UCSD-AML1 (cell line): ENCODE measurements around the gene DEFB124.
"Not testable (repeated sequence)": the region's sequence is repeated elsewhere in the genome, so short reads cannot be mapped to it uniquely, and the experiment has no call there.

Experiments
- DNase-seq: peaks from one replicate; lab custom pipeline; 2025; ENCODE audit not compliant: unreplicated experiment; lab: John Stamatoyannopoulos, UW

DEFB124 gene, protein sequence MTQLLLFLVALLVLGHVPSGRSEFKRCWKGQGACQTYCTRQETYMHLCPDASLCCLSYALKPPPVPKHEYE

GRCh38 chr20:31474758-31475427, at the start of gene DEFB124, which contains the start of gene REM1:
Gene DEFB124 (minus strand): TSS chr20:31475127. CDS start chr20:31473013, 2,114 bp downstream.
Gene REM1 (plus strand): TSS chr20:31475288. CDS start chr20:31476446, 1,158 bp downstream.
- no peak for DNase-seq

- peak; percentile 74 for DNase-seq
These were observed 48.7 kb upstream of the DEFB124 start for GRCh38 chr20:31523361-31524283.

DNA sequence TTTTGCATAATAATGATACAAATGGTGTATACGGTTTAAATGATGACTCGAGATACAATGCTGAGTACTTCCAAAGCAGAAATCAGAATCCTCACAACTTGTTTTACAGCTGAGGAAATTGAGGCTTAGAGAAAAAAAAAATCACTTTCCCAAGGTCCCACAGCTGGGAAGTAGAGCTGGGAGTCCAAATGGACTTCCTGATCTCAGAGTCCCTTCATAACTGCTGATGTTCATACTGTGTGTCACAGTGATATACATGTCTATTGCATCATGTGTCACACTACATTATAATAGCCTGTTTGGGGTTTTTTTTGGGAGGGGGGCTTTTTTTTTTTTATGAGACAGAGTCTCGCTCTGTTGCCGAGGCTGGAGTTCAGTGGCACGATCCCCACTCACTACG, 47.8 kb upstream of the DEFB124 start:
- DNase-seq, result no peak

DNA sequence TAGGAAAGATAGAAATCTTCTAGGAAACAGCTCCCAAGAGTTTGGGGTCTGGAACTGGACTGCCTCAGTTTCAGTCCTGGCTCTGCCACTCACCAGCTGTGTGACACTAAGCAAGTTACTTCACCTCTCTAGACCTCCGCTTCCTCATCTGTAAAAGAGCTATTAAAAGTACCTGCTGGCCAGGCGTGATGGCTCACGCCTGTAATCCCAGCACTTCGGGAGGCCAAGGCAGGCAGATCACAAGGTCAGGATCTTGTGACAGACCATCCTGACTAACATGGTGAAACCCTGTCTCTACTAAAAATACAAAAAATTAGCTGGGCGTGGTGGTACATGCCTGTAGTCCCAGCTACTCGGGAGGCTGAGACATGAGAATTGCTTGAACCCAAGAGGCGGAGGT, 46.3 kb upstream of the DEFB124 start:
- not testable (repeated sequence) for DNase-seq

GRCh38 chr20:31517373-31517772, 42.4 kb upstream of the DEFB124 start:
- DNase-seq, result peak; percentile 57

- DNase-seq, result no peak
These were observed 41.7 kb upstream of the DEFB124 start for GRCh38 chr20:31516651-31517050.

DNA sequence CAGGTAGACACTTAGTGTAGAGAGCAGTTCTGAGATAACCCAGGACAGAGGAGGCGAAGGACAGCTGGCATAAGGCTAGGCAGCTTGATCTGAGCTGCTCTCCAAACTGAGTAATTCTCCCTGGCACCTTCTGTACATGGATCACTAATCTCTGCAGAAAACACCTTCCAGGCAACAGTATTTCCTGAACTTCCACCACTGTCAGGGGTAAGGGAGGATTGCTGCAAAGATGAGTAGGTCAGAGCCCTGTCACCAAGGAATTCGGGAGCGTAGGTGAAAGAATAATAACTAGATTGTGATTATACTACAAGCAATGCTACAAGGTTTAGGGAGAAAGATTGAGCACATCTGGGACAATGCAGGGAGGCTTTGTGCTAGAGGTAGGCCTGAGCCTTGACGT, 41.2 kb upstream of the DEFB124 start:
- DNase-seq, result no peak

DNA sequence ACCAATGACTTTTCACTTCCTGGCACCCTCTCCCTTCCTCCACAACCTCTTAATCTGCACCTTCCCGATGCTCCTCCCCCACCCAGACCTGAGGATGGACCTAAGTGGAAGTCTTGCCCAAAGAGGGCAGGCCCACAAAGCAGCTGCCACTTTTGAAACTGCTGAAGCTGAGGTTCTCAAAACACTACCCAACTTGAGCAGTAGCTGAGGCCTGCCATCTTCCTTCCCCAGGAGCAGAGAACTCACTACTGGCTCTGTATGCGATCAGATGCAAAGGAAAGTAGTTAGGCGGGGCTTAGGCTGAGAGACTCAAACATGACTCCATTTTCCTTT, 40.8 kb upstream of the DEFB124 start:
- peak; percentile 48 for DNase-seq

DNA sequence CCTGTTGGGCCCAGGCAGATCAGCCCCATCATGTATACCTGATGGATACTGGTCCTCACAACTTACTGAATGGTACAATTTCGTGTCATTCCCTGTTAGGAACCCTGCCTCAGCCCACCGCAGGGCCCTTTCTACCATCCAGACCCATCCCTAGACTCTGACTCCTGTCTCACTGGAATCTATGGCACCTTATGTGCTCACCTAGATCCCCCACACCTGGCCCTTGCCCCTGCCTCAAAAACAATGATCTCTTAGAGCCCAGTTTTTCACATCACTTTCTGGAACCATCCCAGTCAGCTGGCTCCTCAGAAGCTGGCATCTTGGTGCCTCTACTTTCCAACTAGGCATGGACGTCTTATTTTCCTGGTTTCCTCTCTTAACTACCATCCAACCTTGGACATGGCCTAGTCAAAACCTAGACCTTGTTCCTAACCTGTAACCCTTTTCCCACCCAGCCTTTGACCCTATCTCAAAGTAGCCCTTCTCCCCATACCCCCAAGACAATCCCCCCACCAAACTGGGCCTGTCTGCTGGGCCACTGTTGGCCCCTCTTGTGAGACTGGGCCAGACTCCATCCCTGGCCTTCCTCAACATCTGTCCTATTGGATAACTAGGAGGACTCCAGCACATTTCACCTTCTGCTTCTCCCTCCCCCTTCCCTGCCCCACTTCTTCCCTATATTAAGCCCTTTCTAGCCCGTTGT, 40.3 kb upstream of the DEFB124 start:
- DNase-seq, result no peak

GRCh38 chr20:31514154-31515071, 39.5 kb upstream of the DEFB124 start, which contains the start of gene HM13:
Gene HM13 (plus strand): TSS chr20:31514442. CDS start chr20:31514552, 110 bp downstream.
- DNase-seq, result peak; percentile 94

DNA sequence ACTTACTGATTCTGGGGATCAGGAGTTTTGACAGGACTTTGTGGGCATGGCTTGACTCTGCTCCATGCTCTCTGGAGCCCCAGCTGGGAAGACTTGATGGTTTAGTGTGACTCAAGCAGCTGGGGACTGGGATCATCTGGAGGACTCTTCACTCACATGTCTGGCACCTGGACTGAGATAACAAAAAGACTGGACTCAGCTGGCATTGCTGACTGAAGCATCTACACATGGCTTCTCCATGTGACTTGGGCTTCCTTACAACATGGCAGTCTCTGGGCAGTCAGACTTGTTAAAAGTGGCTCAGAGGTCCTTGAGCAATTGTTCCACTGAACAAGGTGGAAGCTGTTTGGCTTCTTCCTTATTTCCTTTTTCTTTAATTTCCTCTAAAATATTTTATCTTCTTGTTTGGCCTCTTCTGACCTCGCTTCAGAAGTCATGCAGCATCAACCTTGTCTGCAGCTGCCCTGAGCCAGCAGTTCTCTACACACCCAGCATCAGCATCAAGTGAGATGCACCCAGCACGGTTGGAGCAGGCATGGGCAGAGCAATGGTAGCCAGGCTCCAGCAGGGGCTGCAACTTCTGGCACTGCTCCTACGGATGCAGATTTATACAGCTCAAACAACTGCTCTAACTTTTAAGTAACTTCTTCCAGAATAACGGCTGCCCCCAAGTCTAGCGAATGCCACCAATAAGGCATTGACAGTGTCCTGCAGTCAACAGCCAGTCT, 33.8 kb upstream of the DEFB124 start:
- DNase-seq, result no peak

- DNase-seq, result no peak
These were observed 31.0 kb upstream of the DEFB124 start for GRCh38 chr20:31505903-31506302.

- peak; percentile 78 for DNase-seq
These were observed 28.2 kb upstream of the DEFB124 start for GRCh38 chr20:31502884-31503673.

DNA sequence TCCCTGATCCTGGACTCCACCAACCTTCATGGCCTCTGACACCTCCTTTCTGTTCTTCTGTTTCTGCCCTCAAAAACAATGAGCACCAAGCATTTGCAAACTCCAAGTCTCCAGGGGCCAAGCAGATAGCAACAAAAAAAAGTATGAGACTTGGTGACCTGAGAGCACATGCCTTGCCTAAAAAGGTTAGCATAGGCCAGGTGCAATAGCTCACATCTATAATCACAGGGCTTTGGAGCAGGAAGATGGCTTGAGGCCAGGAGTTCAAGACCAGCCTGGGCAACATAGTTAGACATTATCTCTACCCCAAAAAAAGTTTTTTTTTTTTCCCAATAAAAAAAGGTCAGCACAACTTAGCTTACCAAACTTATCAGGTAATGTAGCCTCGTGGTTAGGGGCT, 25.6 kb upstream of the DEFB124 start:
- DNase-seq, result no peak

DNA sequence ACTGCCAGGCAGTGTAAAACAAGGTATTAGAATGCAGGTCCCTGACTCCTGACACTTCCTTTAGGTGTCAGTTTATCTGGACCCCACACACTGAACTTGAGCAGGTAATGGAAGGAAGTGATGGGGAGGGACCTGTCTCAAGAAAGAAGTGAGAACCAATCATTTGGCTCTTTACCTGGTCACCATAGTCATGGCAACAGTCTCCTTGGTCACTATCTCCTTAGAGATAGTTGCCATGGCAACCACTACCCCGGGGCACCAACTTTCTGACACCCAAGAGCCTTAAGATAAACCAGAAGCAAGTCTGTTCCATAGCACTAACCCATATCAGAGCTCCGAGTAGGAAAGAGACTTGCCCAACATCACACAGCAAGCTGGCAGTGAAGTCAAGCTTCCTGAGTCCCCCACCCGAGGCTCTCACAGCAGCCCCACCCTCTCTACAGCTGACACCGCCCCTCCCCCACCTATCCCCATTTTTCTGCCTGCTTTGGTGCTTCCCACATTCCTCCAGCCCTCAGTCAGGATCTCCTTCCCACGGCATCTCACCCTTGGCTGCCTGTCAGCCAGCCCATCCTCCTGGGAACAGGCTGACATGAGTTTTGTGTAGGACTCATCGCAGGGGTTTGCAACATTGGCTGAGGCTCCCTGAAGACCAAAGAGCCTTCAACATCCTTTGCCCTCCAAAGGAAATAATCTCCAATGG, 23.1 kb upstream of the DEFB124 start:
- no peak for DNase-seq

DNA sequence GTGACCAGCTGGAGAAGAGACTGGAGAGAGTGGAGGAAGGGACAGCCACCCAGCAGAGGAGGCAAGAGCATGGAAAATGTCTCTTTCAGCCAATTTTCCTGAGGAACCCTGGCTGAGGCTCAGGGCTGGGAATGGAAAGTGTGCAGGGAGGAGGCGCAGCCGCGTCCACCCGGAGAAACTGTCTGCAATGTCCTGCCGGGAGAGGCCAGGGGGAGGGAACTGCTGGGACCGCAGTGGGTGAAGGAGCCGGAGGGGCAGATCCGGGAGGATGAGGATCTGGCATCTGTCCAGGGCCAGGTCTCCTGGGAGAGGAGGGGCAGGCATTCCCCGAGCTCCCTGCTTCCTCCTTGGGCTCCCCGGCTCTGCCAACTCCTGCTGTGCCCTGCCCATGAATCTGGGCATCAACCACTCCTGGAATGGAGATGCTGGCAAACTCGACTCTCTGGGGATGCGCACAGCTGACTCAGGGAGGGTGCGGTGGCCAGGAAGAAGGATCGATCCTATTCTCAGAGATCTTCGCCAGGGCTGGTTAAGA, 21.9 kb upstream of the DEFB124 start:
- DNase-seq, result no peak

DNA sequence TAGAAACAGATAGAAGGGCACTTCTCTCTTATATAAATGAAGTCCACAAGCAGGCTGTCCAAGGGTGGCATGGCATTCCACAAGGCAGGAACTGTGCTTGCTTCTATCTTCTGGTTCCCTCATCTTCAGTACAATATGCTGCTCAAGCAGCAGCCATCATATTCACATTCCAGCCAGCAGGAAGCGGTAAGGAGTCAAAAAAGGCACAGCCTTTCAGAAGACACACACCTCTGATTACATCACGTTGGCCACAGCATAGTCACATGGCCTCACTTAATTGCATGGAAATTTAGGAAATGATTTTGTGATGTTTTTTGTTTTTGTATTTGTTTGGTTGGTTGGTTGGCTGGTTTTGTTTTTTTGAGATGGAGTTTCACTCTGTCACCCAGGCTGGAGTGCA, 19.2 kb upstream of the DEFB124 start:
- no peak for DNase-seq

- DNase-seq, result no peak
These were observed 15.8 kb upstream of the DEFB124 start for GRCh38 chr20:31490752-31491151.
